GM21526 (cell line): ENCODE results near the gene UBP1.
"Not testable (repeated sequence)": the region's sequence is repeated elsewhere in the genome, so short reads cannot be mapped to it uniquely, and the experiment has no call there.

Experiments used
- ATAC-seq: cut with Tn5 transposase; IDR thresholded peaks from one replicate; pipeline ENCODE4 v1.9.1; 2021; ENCODE audit warnings: moderate library complexity; ENCODE audit not compliant: unreplicated experiment, low FRiP score

Gene UBP1

GRCh38 chr3:33438284-33438668, 1.9 kb downstream of the UBP1 start:
- ATAC-seq = no peak

DNA sequence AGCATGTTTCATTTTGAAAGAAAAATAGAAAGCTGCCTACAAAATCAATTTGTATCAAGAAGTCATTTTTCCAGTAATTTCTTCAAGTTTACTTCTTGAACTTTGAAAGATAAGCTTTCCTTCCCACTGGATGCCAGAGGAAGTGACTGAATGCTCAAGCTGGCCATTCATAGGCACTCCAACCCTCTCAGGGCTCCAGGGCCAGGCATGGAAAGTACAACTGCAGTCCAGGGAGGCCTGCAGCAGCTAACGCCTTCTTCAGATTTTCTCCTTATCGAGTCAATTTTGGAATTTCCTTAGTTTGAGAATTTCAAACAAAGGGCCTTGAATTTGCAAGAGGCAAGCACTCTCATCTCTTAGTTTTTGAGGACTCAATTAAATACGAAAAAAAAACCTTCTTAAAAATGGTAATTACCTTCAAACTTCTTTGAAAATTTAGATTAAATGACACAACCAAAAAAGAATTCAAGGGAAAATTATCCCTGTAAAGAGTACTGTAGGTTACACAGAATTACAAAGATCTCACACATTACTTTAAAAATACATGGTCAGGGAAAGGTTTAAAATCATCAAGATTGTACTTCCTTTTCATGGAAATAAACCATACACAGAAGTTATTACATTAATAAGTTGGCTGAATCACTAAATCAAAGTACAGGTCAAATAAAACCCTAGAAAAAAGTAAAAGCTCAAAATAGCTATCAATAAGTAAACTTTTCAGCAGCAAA, 2.5 kb downstream of the UBP1 start:
- no peak for ATAC-seq

DNA sequence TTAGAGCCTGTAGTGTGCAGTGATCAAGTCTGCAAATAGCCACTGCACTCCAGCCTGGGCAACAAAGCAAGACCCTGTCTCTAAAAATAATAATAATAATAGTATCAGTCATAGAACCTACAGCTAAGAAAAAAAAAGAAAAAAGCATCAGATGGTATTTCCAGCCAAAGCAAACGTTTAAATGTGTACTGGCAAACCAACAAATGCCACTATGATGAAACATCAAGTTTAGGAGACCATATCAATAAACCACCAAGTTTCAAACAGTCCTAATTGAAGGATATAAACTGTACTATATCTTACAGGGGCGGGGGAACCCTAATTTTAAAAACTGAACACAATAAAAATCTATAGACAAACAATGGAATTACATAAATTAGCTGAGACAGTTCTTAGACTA, 6.4 kb downstream of the UBP1 start:
- ATAC-seq = no peak

- no peak for ATAC-seq
These were observed 9.6 kb downstream of the UBP1 start for GRCh38 chr3:33430571-33430970.

- ATAC-seq = no peak
These were observed 10.1 kb downstream of the UBP1 start for GRCh38 chr3:33430061-33430460.

DNA sequence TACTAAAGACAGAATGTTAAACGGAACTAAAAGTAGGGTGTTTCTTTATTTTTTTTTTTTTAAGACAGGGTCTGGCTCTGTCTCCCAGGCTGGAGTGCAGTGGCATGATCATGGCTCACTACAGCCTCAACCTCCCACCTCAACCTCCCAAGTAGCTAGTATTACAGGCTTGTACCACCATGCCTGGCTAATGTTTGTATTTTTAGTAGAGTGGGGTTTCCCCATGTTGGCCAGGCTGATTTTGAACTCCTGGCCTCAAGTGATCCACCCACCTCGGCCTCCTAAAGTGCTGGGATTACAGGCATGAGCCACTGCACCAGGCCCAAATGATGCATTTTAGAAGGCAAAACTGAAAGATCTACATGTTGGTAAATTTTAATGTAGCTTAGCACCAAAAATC, 10.9 kb downstream of the UBP1 start:
- not testable (repeated sequence) for ATAC-seq

DNA sequence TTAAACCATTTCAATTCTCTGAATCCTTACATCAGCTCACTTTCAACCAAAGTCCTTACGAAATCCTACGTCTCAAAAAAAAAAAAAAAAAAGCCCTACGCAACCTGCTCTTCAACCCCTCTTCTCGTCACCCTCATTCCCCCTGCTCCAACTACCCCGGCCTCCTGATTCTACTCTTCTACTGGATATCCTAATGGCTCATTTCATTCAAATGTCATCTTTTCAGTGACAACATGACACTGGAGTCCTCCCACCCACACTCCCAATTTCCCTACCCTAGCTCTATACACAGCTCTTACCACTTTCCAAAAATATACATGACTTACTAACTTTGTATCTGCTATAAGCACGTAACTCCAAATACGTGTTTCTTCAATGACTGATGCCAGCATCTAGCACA, 11.5 kb downstream of the UBP1 start:
- no peak for ATAC-seq

DNA sequence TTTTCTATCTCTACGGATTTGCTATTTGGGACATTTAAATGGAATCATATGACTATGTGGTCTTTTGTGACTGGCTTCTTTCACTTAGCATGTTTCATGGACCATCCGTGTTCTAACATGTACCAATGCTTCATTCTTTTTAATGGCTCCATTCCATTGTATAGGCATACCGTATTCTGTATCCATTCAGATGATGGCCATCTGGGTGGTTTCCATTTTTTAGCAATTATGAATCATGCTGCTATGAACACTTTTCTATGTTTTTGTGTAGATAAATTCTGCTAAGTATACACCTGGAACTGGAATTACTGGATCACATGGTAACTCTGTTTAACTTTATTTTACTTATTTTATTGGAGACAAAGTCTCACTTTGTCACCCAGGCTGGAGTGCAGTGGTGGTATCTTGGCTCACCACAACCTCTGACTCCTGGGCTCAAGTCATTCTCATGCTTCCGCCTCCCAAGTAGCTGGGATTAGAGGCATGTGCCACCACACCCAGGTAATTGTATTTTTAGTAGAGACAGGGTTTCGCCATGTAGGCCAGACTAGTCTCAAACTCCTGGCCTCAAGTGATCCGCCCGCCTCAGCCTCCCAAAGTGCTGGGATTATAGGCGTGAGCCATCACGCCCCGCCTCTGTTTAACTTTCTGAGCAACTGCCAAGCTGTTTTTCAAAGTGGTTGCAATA, 13.4 kb downstream of the UBP1 start:
- no peak for ATAC-seq

- no peak for ATAC-seq
These were observed 14.1 kb downstream of the UBP1 start for GRCh38 chr3:33426068-33426467.

DNA sequence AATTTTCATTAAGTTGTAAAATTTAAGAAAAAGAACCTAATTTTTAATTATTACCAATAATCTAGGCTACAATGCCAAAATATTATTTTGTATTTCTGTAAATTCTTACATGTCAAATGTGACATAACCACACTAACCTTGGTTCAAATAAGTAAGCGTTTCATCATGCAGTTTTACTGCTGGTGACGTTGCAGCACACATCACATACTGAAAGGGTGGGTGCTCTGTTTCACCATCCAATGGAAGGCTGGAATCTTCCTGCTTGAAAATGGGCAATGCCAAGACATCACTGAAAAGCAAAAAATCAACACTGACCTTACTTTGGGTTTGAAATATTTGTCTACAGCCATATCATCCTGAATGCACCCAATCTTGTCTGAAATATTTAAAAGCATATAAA, 14.8 kb downstream of the UBP1 start:
- no peak for ATAC-seq

DNA sequence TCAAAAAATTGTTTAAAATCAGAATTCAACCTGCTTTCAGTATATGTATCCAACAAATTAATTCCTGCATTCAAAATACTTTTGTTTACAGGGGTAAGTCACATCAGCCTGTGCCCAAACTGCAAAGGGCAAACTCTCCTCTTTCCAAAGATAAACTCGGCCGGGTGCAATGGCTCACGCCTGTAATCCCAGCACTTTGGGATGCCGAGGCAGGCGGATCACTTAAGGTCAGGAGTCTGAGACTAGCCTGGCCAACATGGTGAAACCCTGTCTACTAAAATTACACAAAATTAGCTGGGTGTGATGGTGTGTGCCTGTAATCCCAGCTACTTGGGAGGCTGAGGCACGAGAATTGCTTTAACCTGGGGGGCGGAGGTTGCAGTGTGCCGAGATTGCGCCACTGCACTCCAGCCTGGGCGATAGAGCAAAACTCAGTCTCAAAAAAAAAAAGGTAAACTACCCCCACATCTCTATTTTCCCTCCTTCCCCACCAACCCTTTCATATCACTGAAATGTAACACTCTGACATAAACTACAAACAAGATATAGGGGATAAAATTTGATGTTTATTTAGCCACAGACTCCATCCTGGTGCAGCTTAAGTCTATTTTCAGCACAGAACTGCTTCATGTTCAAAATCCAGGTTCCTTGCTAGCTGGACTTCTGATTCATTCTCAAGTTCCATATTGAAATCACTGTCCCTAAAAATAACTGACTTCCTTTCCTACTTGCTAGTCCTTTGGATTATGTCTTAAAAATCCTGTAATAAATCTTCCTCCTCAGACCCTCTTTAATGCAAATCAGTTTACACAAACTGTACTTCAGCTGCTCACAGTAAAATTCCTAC, 15.4 kb downstream of the UBP1 start:
- ATAC-seq = no peak

GRCh38 chr3:33420966-33421365, 19.2 kb downstream of the UBP1 start:
- no peak for ATAC-seq

DNA sequence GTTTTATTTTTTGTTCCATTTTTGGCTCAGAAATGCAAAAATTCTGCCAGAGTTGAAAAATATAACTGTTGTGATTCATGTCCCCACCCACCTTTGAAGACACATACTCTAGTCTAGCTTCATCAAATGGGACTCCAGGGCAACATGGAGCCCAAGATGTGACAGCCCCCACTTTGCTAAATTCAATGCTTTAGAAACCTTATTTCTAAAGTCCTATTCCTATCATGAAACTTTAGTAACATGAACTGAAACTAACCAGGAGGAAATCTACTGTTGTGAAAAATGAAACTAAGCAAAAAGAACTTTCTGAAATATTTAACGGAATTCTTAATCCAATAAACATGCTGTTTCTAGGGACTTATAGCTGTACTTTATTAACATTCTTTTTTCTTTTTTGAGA, 20.3 kb downstream of the UBP1 start:
- ATAC-seq = peak; percentile 48

DNA sequence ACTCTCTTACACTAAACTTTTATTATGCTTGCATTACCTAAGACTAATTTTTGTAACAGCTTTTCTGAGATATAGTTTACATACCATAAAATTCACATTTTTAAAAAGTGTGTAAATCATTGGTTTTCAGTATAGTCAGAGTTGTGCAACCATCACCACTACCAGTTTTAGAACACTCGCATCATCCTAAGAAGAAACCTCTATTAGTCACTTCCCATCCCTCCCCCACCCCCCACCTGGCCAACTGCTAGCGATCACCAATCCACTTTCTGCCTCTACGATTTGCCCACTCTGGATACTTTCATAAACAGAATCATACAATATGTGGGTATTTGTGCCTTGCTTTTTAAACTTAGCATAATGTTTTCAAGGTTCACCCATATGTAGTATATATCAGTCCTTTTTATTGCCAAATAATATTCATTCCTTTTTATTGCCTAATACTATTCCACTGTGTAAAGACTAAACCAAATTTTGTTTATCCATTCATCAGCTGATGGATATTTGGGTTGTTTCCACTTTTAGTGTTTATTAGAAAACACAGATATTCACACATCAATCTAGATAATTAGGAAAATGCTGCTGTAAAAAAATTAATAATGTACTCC, 23.0 kb downstream of the UBP1 start:
- ATAC-seq = no peak

DNA sequence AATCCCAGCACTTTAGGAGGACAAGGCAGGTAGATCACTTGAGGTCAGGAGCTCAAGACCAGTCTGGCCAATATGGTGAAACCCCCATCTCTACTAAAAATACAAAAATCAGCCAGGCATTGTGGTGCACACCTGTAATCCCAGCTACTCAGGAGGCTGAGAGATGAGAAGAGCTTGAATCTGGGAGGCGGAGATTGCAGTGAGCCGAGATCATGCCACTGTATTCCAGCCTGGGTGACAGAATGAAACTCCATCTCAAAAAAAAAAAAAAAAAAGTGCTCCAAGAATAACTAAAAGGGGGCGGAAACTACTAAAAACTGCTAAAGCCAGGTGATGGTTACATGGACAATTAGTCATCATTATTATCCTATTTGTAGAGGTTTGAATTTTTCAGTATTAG, 29.4 kb downstream of the UBP1 start:
- not testable (repeated sequence) for ATAC-seq

- ATAC-seq = no peak
These were observed 36.4 kb downstream of the UBP1 start for GRCh38 chr3:33403756-33404155.

DNA sequence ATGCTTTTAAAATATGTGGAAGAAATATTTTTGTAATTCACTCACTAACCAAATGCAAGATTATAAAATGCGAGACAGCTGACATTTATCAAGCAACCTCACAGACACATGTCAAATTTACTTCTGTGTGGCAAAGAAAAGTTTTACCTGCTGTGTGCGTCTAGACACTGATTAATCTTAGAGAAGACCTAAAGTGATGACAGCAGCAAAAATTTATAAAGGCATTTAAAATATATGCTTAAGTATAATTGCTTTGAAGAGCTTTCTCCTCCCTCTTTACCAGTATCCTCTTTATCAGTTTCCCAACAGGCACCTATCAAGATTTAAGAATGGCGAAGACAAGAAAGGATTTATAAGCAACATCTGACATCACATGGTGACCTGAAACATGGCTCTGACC, 37.3 kb downstream of the UBP1 start:
- no peak for ATAC-seq

DNA sequence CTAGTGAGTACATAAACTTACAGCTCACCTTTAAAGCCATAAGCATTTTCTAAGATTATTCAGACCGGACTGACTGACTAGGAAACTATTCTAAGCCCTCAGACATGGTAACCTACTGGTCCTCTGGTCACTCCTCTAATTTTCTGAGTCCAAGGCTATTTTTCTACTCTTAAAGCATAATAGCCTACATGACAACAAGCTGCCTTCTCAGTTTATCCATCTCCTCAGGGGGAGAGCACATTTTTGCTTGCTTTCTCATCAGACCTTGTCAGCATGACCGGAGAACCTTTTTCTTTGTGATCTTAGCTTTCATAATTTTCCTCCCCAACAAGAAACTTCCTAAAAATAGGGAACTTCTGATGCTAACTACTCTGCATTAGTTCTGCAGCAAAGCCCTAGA, 38.4 kb downstream of the UBP1 start:
- ATAC-seq = no peak

DNA sequence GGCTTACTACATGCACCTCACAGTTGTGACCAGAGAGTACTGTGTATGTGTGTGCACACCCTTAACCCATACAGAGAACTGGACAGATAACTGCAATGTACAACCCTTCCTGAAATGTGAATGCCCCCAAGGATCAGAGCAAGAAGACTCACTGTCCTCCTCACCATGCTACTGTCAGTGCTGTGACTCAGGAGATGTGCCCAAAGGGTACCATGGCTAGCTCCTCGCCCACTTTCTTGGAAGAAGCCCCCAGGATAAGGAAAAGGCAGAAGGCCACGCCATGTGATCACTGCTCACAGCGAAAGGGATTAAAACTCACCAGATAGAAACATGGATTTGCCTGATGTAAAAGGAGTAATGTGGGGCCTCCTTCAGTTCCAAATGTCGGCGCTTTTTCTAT, 41.8 kb downstream of the UBP1 start:
- ATAC-seq = no peak

GRCh38 chr3:33395900-33396299, 44.3 kb downstream of the UBP1 start:
- ATAC-seq = no peak

- no peak for ATAC-seq
These were observed 45.7 kb downstream of the UBP1 start for GRCh38 chr3:33394403-33395054.
